H54 (cell line): ENCODE data around the gene EIF5A2.

Experiments
- DNase-seq: peaks from one replicate; pipeline ENCODE4 v3.0.0; 2011; ENCODE audit warnings: low spot score, mixed read lengths; ENCODE audit not compliant: insufficient read length
- FAIRE-seq: peaks from 3 replicates; lab custom pipeline; 2011; peaks lifted over from hg19 to GRCh38; lab: Jason Lieb, UNC
- POLR2A ChIP-seq: IDR thresholded peaks from 2 replicates; pipeline ENCODE4 v1.6.1; 2011; ENCODE audit warnings: low read depth, mild to moderate bottlenecking, low read length

EIF5A2 gene

DNA sequence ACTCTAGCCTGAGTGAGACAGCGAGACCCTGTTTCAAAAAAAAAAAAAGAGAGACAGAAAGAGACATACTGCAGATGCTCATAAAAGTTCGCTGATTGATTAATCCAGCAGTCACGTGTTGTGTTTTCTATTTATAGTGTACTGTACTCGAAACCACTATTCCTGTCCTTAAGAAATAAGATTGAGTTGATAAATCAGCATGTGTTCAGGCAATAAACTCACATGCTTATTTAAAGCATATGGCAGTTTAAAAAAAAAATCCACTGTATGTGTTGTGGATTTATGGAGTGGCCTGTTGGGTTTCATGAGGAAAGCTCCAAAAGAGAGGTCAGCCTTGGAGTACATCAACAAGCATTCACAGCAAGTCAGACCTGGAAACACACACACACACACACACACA, 56.1 kb downstream of the EIF5A2 start:
- no peak for FAIRE-seq
- DNase-seq: no peak
- no peak for TF ChIP-seq POLR2A

DNA sequence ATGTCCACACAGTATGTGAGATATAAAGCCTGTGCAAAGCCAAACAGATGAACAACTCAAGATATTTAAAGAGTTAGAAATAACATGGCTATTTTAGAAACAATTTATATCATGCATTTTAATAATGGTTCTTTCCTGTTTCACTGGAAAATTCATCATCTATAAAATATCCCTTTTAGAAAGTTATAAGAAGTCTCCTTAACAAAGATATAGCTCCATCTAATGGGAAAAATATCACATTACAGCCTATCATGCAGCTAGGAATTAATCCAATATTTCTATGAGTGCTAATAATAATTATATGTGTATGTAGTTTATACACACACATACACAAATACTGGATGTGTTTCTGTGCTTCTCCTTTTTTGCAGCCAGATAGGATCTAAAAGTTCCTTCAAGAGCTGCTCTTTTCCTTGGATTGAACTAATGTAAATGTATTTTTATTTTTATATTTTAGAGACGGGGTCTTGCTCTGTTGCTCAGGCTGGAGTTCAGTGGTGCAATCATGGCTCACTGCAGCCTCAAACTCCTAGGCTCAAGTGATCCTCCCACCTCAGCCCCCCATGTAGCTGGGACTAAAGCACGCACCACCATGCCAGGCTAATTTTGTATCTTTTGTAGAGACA, 60.0 kb downstream of the EIF5A2 start:
- no peak for FAIRE-seq
- no peak for TF ChIP-seq POLR2A
- DNase-seq: peak; percentile 19

DNA sequence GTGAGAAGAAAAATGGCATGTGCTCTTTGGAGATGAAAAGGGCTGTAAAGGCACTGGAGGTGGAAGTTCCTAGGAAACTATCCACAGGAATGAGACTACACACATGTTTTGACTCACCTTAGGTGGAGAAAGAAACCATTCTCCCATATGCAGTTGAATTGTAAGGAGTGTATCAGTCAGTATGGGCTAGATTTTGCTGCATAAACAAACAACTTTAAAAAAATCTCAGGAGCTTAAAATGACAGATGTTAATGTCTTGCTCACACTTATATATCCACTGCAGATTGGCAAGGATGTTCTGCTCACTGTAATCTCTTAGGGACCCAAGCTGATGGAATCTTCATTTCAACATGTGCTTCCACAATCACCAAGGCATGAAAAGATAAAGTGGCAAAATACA, 64.1 kb downstream of the EIF5A2 start:
- FAIRE-seq (peak; percentile 43), DNase-seq (no peak)
- no peak for TF ChIP-seq POLR2A

DNA sequence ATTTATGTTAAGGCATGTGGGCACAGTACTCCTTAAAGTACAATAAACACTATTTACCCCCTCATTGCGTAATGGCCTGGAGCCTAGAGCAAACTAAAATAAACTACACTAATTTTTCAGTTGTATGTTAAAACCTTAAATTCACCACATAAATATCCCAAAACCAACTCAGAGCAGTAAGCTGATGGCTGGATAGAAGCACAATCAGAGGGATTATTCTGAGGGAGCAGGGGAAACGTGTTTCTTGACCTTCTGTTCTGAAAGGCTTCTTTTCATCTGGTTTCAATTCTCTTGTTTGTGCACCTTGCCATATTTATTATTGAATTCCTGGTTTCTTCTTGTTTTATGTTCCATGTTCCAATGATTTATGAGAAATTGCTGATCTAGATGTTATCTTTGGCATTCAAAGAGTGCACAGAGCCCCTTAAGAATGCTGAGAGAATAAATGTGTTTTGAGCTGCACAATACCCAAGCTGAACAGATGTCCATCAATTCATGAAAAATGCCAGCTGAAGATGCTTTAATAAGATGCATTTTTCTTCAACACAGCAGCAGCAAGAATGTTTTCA, 68.1 kb downstream of the EIF5A2 start:
- FAIRE-seq (no peak), DNase-seq (no peak)
- TF ChIP-seq POLR2A: no peak

DNA sequence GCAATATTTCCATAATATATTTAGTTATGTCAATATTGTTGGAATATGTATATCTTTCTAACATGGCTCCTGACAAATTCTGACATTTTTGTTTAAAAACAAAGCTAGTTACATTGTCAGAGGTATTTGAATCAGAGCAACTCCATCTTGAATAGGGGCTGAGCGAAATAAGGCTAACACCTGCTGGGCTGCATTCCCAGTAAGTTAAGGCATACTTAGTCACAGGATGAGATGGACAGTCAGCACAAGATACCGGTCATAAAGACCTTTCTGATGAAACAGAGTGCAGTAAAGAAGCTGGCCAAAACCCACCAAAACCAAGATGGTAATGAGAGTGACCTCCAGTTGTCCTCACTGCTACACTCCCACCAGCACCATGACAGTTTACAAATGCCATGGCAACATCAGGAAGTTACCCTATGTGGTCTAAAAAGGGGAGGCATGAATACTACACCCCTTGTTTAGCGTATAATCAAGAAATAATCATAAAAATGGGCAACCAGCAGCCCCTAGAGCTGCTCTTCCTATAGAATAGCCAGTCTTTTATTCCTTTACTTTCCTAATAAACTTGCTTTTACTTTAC, 68.8 kb downstream of the EIF5A2 start:
- TF ChIP-seq POLR2A: no peak
- FAIRE-seq (no peak), DNase-seq (no peak)
